NCI-H748 (cell line): ENCODE data around the gene NRN1L.
"Not testable (repeated sequence)": the region's sequence is repeated elsewhere in the genome, so short reads cannot be mapped to it uniquely, and the experiment has no call there.

Source experiments
- DNase-seq: peaks from one replicate; lab custom pipeline; 2025; ENCODE audit not compliant: unreplicated experiment; lab: John Stamatoyannopoulos, UW

Gene NRN1L

DNA sequence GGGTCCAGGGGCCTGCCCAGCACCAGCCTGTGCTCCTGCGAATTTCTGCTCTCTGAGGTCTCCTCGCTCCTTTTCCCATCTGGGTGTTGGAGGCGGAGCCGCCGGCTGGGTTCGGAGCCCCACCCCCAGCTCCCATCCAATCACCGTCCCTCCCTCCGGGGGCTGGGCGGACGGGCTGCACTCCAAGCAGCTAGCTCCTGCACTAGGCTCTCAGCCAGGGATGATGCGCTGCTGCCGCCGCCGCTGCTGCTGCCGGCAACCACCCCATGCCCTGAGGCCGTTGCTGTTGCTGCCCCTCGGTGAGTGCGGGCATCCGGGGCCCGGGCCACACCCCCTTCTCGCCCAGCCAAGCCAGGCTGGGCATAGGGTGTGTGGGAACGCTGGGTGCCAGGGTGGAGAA is at the start of gene NRN1L:
Gene NRN1L (plus strand): TSS at position 202 of the 400 bp plus-strand sequence. CDS start 19 bp downstream, at position 221.
- DNase-seq: no peak

GRCh38 chr16:67837190-67837589 is 47.5 kb upstream of the NRN1L start:
- not testable (repeated sequence) for DNase-seq

- no peak for DNase-seq
Observed at GRCh38 chr16:67837811-67838210, 46.9 kb upstream of the NRN1L start.

GRCh38 chr16:67841198-67841815 is 43.4 kb upstream of the NRN1L start:
- no peak for DNase-seq

- peak; percentile 93 for DNase-seq
Observed at GRCh38 chr16:67841816-67842508, 42.7 kb upstream of the NRN1L start, which contains the start of gene THAP11. Gene THAP11, plus strand, starts transcription at chr16:67842320. Its CDS starts 235 bp downstream, at chr16:67842555.

DNA sequence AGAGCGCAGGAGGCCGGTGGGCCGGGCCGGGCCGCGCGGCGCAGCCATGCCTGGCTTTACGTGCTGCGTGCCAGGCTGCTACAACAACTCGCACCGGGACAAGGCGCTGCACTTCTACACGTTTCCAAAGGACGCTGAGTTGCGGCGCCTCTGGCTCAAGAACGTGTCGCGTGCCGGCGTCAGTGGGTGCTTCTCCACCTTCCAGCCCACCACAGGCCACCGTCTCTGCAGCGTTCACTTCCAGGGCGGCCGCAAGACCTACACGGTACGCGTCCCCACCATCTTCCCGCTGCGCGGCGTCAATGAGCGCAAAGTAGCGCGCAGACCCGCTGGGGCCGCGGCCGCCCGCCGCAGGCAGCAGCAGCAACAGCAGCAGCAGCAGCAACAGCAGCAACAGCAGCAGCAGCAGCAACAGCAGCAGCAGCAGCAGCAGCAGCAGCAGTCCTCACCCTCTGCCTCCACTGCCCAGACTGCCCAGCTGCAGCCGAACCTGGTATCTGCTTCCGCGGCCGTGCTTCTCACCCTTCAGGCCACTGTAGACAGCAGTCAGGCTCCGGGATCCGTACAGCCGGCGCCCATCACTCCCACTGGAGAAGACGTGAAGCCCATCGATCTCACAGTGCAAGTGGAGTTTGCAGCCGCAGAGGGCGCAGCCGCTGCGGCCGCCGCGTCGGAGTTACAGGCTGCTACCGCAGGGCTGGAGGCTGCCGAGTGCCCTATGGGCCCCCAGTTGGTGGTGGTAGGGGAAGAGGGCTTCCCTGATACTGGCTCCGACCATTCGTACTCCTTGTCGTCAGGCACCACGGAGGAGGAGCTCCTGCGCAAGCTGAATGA is 42.0 kb upstream of the NRN1L start:
- DNase-seq: peak; percentile 58

- no peak for DNase-seq
Observed at GRCh38 chr16:67843343-67843765, 41.3 kb upstream of the NRN1L start.

DNA sequence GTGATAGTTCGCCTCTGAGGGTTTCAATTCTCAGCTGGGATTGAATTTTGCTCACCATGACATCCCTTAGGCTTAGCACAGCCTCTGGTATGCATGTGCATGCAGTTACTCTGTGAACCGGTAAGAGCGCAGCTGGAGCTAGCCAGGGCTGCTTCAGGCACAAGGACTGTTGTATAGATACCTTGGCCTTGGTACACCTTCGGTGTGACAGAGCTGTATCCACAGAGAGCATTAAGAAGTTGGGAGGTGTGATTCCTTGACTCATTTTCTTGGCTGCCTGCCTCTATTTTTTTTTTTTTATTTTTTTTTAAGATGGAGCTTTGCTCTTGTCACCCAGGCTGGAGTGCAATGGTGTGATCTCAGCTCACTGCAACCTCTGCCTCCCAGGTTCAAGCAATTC is 40.2 kb upstream of the NRN1L start:
- DNase-seq: no peak

- DNase-seq: no peak
Observed at GRCh38 chr16:67845291-67846062, 39.2 kb upstream of the NRN1L start.

DNA sequence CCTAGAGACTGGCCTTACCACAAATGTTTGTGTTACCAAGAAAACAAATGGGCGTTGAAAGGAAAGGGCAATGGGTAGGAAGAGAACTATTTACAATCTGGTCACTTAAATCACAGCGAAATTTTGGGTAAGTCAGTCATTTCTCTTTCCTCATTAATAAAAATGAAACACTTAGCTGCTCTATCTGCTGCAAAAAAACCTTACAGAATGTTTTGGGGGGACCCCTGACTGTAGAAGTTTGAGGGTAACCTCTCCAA is 38.7 kb upstream of the NRN1L start:
- DNase-seq: no peak

GRCh38 chr16:67846320-67847063 is 38.2 kb upstream of the NRN1L start, which contains the start of gene NUTF2:
Gene NUTF2, plus strand, starts transcription at chr16:67846933. Its CDS starts 18,198 bp downstream, at chr16:67865131.
- DNase-seq: peak; percentile 95

DNA sequence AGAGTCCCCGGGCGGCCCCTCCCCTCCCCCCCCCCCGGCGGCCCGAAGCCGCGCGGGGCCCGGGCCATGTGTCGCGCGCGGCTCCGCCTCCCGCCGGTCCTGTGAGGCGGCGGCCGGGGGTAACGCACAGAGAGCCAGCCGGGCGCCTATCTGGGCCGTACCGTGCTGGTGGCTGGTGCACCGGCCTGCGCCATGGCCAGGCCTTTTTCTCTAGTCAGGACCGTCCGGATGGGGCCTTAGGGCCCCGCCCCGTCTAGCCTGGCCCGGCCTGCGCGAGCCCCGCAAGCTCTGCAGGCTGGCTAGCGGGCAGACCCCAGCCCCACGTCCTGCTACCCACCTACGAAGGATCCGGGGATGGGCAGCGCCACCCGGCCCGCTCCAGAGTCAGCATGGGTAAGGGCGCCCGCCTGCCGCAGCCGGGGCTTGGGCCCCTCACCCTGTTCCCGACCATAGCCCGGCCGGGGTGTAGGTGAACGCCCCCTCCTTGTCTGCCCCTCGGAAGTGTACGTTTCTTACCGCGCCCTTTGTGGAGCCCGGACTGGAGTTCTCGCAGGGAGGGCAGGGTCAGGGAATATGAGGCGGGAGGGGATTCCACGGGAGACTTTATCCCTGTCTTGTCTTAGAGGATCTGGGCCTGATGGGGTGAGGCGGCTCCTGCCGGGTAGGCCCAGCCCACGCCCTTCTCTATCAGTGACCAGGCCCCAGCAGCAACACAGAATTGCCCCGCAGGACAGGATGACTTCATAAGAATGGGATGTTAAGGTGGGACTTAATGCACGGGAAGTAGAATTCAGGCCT is 37.4 kb upstream of the NRN1L start, which contains the start of gene CENPT:
Gene CENPT (minus strand): TSS at position 630 of the 798 bp plus-strand sequence. CDS start 13,834 bp downstream, outside the sequence.
- DNase-seq: peak; percentile 18

GRCh38 chr16:67848118-67848517 is 36.6 kb upstream of the NRN1L start:
- DNase-seq: no peak

- no peak for DNase-seq
Observed at GRCh38 chr16:67853670-67854069, 31.0 kb upstream of the NRN1L start.

- DNase-seq: no peak
Observed at GRCh38 chr16:67855789-67856188, 28.9 kb upstream of the NRN1L start.

- no peak for DNase-seq
Observed at GRCh38 chr16:67856927-67857546, 27.6 kb upstream of the NRN1L start.

DNA sequence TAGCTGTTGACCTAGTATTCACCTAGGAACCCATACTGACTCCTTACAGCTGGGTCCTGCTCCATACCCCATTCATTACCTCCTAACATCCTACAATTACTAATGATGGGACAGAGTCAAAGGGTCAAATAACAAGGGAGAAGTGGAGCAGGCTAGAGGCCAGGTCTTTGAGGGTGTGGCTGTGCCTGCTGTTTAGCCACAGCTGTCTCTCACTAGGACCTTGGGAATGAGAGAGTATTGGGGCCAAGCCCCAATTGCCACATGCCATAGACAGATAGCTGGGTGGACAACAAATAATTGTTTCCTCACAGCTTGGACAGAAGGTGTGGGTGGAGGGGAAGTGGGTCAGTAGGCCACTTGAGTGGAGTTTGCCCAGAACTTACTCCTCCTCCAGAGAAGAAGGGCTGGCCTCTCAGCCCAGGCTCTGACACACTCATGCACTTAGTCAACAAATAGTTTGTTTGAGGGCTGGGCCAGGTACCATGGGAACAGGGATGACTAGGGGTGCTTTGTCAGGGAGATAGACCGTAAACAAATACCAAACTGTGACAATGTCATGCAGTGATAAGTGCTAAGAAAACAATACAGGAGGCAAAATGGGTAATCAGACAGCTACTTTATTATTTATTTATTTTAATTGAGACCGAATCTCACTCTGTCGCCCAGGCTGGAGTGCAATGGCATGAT is 27.0 kb upstream of the NRN1L start:
- DNase-seq: peak; percentile 94

DNA sequence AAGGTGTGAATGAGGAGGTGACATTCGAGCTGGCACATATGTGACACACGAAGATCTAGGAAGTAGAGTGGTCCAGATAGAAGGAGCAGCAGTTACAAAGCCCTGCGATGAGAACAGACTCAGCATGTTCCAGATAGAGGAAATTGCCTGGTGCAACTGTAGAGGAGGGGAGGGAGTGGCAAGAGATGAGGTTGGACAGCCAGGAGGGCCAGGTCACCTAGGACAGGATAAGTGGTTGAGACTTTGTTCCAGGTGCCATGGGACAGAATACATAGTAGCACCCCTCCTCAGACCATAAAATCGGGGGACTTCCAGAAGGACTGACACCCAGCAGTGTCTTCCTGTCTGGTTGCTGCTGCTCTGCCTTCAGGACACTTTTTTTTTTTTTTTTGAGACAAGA is 26.2 kb upstream of the NRN1L start:
- no peak for DNase-seq
